Fibroblast of the aortic adventitia (primary cell): Measurements from ENCODE around the gene U2AF2. TPM values are rescaled to one million over a fixed set of nuclear protein-coding genes. Genes with fewer than 3 reads are reported as not detected.

Experiments
- DNase-seq: peaks from one replicate; pipeline ENCODE4 v3.0.0-alpha.2; 2010; ENCODE audit warnings: low read depth
- H3K4me3 ChIP-seq: 2 replicates; pipeline ENCODE4 v1.5.1; 2011; ENCODE audit warnings: low read depth, mild to moderate bottlenecking, control low read depth, low read length, moderate library complexity
- CTCF ChIP-seq: IDR thresholded peaks from 2 replicates; pipeline ENCODE4 v1.5.1; 2011; ENCODE audit warnings: mild to moderate bottlenecking, low read length, control low read depth, inconsistent platforms; ENCODE audit not compliant: insufficient read depth
- total RNA-seq: library from RNA; depleted of rRNA; stranded (reverse); fragments of >200 nt; gene quantifications from 2 replicates; pipeline ENCODE4 v1.2.3, GENCODE V29; 2012; ENCODE audit warnings: low replicate concordance

The U2AF2 gene
- total RNA-seq, 1 donor = 71.4 TPM

- no peak overlapping the region for H3K4me3 ChIP-seq
- no peak for DNase-seq
- no peak for TF ChIP-seq CTCF
Observed at GRCh38 chr19:55690769-55691545, 36.1 kb downstream of the U2AF2 start.

- H3K4me3 ChIP-seq = no peak overlapping the region
- no peak for TF ChIP-seq CTCF
- DNase-seq = no peak
Observed at GRCh38 chr19:55691561-55692481, 37.0 kb downstream of the U2AF2 start.

- no peak for TF ChIP-seq CTCF
- DNase-seq = no peak
- H3K4me3 ChIP-seq = no peak overlapping the region
Observed at GRCh38 chr19:55692681-55693081, 37.8 kb downstream of the U2AF2 start.

GRCh38 chr19:55693336-55693974 is 38.6 kb downstream of the U2AF2 start:
- no peak for DNase-seq
- H3K4me3 ChIP-seq = no peak overlapping the region
- TF ChIP-seq CTCF = no peak

- no peak for TF ChIP-seq CTCF
- DNase-seq = no peak
- no peak overlapping the region for H3K4me3 ChIP-seq
Observed at GRCh38 chr19:55694241-55694655, 39.4 kb downstream of the U2AF2 start.

- DNase-seq = no peak
- no peak for TF ChIP-seq CTCF
- H3K4me3 ChIP-seq = no peak overlapping the region
Observed at GRCh38 chr19:55694656-55695491, 40.0 kb downstream of the U2AF2 start.
